OCI-LY3 (cell line): Measurements from ENCODE around the gene MIB1.

ENCODE experiments used
- H2AFZ ChIP-seq: fragments of 200-600, 300-600 bp; shearing (Covaris generic); 2 replicates; pipeline ENCODE4 v1.6.0; 2014; ENCODE audit warnings: antibody characterized with exemption, low read depth, low read length
- H3K27ac ChIP-seq: fragments of 200-600, 300-600 bp; sonication (generic); 2 replicates; pipeline ENCODE4 v1.5.1; 2014; ENCODE audit warnings: mild to moderate bottlenecking, low read length, moderate library complexity, mixed read lengths
- H3K27me3 ChIP-seq: fragments of 200-600, 300-600 bp; sonication (generic); 2 replicates; pipeline ENCODE4 v1.6.1; 2014; ENCODE audit warnings: low read depth, low read length, mixed read lengths
- H3K36me3 ChIP-seq: fragments of 200-600, 300-600 bp; sonication (generic); replicated peaks from 2 replicates; pipeline ENCODE3; 2014; ENCODE audit warnings: low read depth, low read length, mixed read lengths
- H3K4me1 ChIP-seq: fragments of 300-600, 200-600 bp; sonication (generic); 2 replicates; pipeline ENCODE4 v1.6.1; 2014; ENCODE audit warnings: low read length, mixed read lengths
- H3K4me2 ChIP-seq: fragments of 200-600, 300-600 bp; sonication (generic); 2 replicates; pipeline ENCODE4 v1.6.1; 2014; ENCODE audit warnings: low read length, mixed read lengths
- H3K4me3 ChIP-seq: fragments of 300-600, 200-600 bp; sonication (generic); 2 replicates; pipeline ENCODE4 v1.5.1; 2014; ENCODE audit warnings: antibody characterized with exemption, mild to moderate bottlenecking, low read length, moderate library complexity
- H3K79me2 ChIP-seq: fragments of 300-600, 200-600 bp; shearing (Covaris generic); 2 replicates; pipeline ENCODE4 v1.6.1; 2014; ENCODE audit warnings: mild to moderate bottlenecking, low read length, mixed read lengths
- H3K9ac ChIP-seq: fragments of 300-600, 200-600 bp; shearing (Covaris generic); 2 replicates; pipeline ENCODE4 v1.6.0; 2014; ENCODE audit warnings: mild to moderate bottlenecking, low read length, moderate library complexity
- H3K9me3 ChIP-seq: fragments of 200-600, 300-600 bp; shearing (Covaris generic); 2 replicates; pipeline ENCODE4 v1.6.1; 2014; ENCODE audit warnings: low read length, mixed read lengths; ENCODE audit not compliant: insufficient read depth
- H4K20me1 ChIP-seq: fragments of 200-600, 300-600 bp; sonication (generic); 2 replicates; pipeline ENCODE4 v1.6.1; 2016; ENCODE audit warnings: low read length, mixed read lengths; ENCODE audit not compliant: insufficient read depth
- EZH2phosphoT487 ChIP-seq: fragments of 200-600 bp; shearing (Covaris generic); IDR thresholded peaks from 2 replicates; pipeline ENCODE4 v1.6.1; 2018; ENCODE audit warnings: antibody characterized with exemption, mixed run types, low read depth
- TF ChIP-seq, protein P1 (sequence below): fragments of 200-600, 300-600 bp; sonication (generic); IDR thresholded peaks from 2 replicates; pipeline ENCODE4 v1.5.1; 2014; ENCODE audit warnings: antibody characterized with exemption, low read length, low read depth

The MIB1 gene

DNA sequence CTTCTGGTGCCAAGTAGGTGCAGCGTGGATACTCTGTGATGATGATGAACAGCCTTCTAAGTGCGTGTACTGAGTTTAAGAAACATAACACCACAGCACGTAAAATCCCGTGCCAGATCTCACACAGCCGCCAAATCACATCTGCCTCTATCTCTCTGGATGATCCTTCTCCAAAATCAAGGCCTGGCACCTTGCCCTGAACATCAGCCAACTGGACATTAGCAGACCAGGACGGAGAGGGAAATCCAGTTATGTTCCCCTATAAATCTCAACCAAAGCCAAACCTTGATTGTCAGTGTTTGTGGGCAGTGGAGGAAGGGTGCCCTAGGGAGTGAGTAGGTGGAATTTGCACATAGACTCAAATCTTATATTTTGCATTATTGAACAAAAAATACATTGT, 164.3 kb downstream of the MIB1 start:
- no peaks in the 10 kb centered on the region for H4K20me1 ChIP-seq
- no peak overlapping the region for H3K4me3 ChIP-seq
- H2AFZ ChIP-seq, result no peak overlapping the region
- H3K36me3 ChIP-seq, result no peaks in the 10 kb centered on the region
- no peaks in the 10 kb centered on the region for H3K79me2 ChIP-seq
- no peaks in the 10 kb centered on the region for H3K27me3 ChIP-seq
- TF ChIP-seq, protein P1, sequence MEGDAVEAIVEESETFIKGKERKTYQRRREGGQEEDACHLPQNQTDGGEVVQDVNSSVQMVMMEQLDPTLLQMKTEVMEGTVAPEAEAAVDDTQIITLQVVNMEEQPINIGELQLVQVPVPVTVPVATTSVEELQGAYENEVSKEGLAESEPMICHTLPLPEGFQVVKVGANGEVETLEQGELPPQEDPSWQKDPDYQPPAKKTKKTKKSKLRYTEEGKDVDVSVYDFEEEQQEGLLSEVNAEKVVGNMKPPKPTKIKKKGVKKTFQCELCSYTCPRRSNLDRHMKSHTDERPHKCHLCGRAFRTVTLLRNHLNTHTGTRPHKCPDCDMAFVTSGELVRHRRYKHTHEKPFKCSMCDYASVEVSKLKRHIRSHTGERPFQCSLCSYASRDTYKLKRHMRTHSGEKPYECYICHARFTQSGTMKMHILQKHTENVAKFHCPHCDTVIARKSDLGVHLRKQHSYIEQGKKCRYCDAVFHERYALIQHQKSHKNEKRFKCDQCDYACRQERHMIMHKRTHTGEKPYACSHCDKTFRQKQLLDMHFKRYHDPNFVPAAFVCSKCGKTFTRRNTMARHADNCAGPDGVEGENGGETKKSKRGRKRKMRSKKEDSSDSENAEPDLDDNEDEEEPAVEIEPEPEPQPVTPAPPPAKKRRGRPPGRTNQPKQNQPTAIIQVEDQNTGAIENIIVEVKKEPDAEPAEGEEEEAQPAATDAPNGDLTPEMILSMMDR, result no peak
- TF ChIP-seq EZH2phosphoT487, result no peak
- no peaks in the 10 kb centered on the region for H3K9me3 ChIP-seq
- H3K4me1 ChIP-seq, result no peaks in the 10 kb centered on the region
- H3K4me2 ChIP-seq, result no peak overlapping the region
- H3K27ac ChIP-seq, result no peak overlapping the region
- H3K9ac ChIP-seq, result no peak overlapping the region

DNA sequence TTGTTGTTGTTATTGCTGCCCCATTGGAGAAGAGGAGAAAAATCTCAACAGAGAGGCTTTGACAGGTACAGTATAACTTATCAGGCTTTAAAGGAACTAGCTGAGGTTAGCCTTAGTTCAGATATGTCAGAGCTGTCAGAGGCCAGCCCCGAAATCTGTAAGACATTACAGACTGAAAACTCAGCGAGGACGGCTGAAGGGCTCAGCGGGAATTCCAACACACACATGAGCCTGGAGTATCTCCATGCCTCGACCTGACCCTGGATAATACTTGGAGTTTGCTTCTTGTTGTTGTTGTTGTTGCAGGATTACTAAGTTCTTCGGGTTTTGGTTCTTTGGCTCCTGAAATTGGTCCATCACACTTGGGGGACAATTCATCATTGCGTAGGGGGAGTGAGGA, 166.9 kb downstream of the MIB1 start:
- Histone ChIP-seq H3K36me3 (no peaks in the 10 kb centered on the region), H3K4me2 (no peak overlapping the region), H4K20me1 (no peaks in the 10 kb centered on the region), H3K79me2 (no peaks in the 10 kb centered on the region), H3K9me3 (no peaks in the 10 kb centered on the region), H3K4me3 (no peak overlapping the region), H3K4me1 (peaks cover 13% of the 10 kb centered on the region), H3K27ac (no peak overlapping the region), H3K9ac (no peak overlapping the region), H2AFZ (no peak overlapping the region), H3K27me3 (no peaks in the 10 kb centered on the region)
- TF ChIP-seq, protein P1, result no peak
- TF ChIP-seq EZH2phosphoT487, result no peak

DNA sequence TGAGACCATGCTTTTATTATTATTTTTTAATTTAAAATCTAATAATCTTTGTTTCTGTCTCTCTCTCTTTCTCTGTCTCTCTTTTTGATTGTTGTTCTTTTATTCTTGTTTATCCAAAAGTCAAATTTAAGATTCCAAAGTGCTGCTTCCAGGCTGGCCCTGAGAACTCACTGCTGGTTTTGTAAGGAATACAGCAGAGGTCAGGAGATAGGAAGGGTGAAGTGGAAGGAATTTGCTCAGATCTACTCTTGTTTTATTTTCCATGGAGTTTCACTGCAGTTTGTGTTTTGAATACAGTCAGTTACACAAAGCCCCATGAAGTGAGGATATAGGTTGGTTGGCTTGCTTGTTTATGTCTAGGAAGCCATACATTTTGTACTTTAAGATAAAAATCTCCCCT, 168.1 kb downstream of the MIB1 start:
- TF ChIP-seq, protein P1, result no peak
- no peak for TF ChIP-seq EZH2phosphoT487
- H3K27me3 ChIP-seq, result no peaks in the 10 kb centered on the region
- H3K9ac ChIP-seq, result no peak overlapping the region

DNA sequence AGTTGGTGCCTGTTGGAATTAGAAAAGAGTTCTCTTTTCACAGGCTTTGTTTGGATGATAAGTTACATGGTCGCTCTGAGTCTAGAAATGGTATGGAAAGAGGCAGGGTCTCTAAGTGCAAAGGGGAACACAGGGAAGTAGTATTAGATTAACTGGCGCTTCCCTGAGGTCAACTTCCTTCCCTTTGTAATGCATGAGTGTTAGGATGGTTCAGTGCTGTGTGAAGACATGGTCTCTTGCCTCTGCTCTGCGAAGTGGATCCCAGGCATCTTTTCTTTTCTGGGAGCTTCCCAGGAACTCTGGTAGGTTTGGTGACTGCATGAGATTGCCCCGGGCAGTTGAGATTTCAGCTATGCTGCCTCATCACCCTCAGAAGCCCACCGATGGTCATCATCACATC, 170.3 kb downstream of the MIB1 start:
- Histone ChIP-seq H3K79me2 (no peaks in the 10 kb centered on the region), H4K20me1 (no peaks in the 10 kb centered on the region), H2AFZ (no peak overlapping the region), H3K9ac (no peak overlapping the region), H3K4me2 (peak overlapping the region; percentile 52), H3K4me1 (peaks cover 13% of the 10 kb centered on the region), H3K9me3 (no peaks in the 10 kb centered on the region), H3K4me3 (no peak overlapping the region), H3K36me3 (no peaks in the 10 kb centered on the region), H3K27me3 (no peaks in the 10 kb centered on the region), H3K27ac (no peak overlapping the region)
- no peak for TF ChIP-seq EZH2phosphoT487
- TF ChIP-seq, protein P1, result no peak

More for the DNA sequence above, 168.1 kb downstream of the MIB1 start:
- Histone ChIP-seq H3K4me3 (no peak overlapping the region), H3K27ac (no peak overlapping the region), H3K4me2 (no peak overlapping the region), H3K9me3 (no peaks in the 10 kb centered on the region), H2AFZ (no peak overlapping the region), H3K4me1 (peaks cover 13% of the 10 kb centered on the region), H3K36me3 (no peaks in the 10 kb centered on the region), H3K79me2 (no peaks in the 10 kb centered on the region), H4K20me1 (no peaks in the 10 kb centered on the region)
